WTC11 (cell line): ENCODE results near the gene TMEM25. TPM values are rescaled to one million over a fixed set of nuclear protein-coding genes. Genes with fewer than 3 reads are reported as not detected.

Experiments
- ATAC-seq: fragments of 200-7000 bp; cut with Tn5 transposase; 2 replicates; pipeline ENCODE4 v1.10.0; 2021; ENCODE audit warnings: mild to moderate bottlenecking, moderate library complexity
- CTCF ChIA-PET: fragments of 300-600 bp; sonication (Branson Sonifier 250); formaldehyde crosslinking; loops from one replicate; lab custom pipeline; 2021; ENCODE audit warnings: antibody characterized with exemption; lab: Charles Lee
- POLR2A ChIA-PET: fragments of 350-600 bp; sonication (Branson Sonifier 250); formaldehyde crosslinking; loops from one replicate; lab custom pipeline; 2021; ENCODE audit warnings: antibody characterized with exemption; lab: Charles Lee
- DNase-seq: peaks from one replicate; pipeline ENCODE4 v3.0.0; 2021; ENCODE audit warnings: low spot score
- H3K27ac Mint-ChIP-seq: 2 replicates; pipeline ENCODE4 v1.8.0; 2021; ENCODE audit warnings: mixed read lengths
- H3K27me3 Mint-ChIP-seq: 2 replicates; pipeline ENCODE4 v1.8.0; 2021; ENCODE audit warnings: low read depth, mild to moderate bottlenecking, moderate library complexity, mixed read lengths
- H3K36me3 Mint-ChIP-seq: 2 replicates; pipeline ENCODE4 v1.8.0; 2021; ENCODE audit warnings: mixed read lengths
- H3K4me1 Mint-ChIP-seq: 2 replicates; pipeline ENCODE4 v1.8.0; 2022; ENCODE audit warnings: mixed read lengths
- H3K4me3 Mint-ChIP-seq: 2 replicates; pipeline ENCODE4 v1.8.0; 2021; ENCODE audit warnings: mild to moderate bottlenecking, moderate library complexity, mixed read lengths
- H3K9me3 Mint-ChIP-seq: 2 replicates; pipeline ENCODE4 v1.8.0; 2021; ENCODE audit warnings: mixed read lengths
- ETV6 ChIP-seq: sonication (generic); formaldehyde crosslinking; IDR thresholded peaks from 2 replicates; pipeline ENCODE4 v1.8.1; 2022; ENCODE audit warnings: mild to moderate bottlenecking, missing genetic modification reagents
- FOXP4 ChIP-seq: sonication (generic); formaldehyde crosslinking; IDR thresholded peaks from 2 replicates; pipeline ENCODE4 v1.8.0; 2022; ENCODE audit warnings: mild to moderate bottlenecking, missing genetic modification reagents
- GRHL2 ChIP-seq: fragments of 250-450 bp; sonication (Bioruptor Pico); IDR thresholded peaks from 2 replicates; pipeline ENCODE4 v1.8.0; 2022; ENCODE audit warnings: mild to moderate bottlenecking, moderate library complexity; ENCODE audit not compliant: insufficient replicate concordance, severe bottlenecking
- GTF2I ChIP-seq: fragments of 250-450 bp; sonication (Bioruptor Pico); conservative IDR thresholded peaks from 2 replicates; pipeline ENCODE4 v1.4.0; 2021; ENCODE audit warnings: mild to moderate bottlenecking
- IRF2 ChIP-seq: sonication (generic); formaldehyde crosslinking; IDR thresholded peaks from 2 replicates; pipeline ENCODE4 v1.8.0; 2022; ENCODE audit warnings: low read depth, missing genetic modification reagents, borderline replicate concordance
- JAZF1 ChIP-seq: fragments of 250-450 bp; sonication (Bioruptor Pico); IDR thresholded peaks from 2 replicates; pipeline ENCODE4 v1.9.0; 2021; ENCODE audit warnings: moderate library complexity, mild to moderate bottlenecking, inconsistent platforms
- JUN ChIP-seq: sonication (generic); formaldehyde crosslinking; IDR thresholded peaks from 2 replicates; pipeline ENCODE4 v1.8.0; 2023; ENCODE audit warnings: mild to moderate bottlenecking, missing genetic modification reagents
- MYBL2 ChIP-seq: sonication (generic); formaldehyde crosslinking; IDR thresholded peaks from 2 replicates; pipeline ENCODE4 v1.8.1; 2023; ENCODE audit warnings: mild to moderate bottlenecking, moderate library complexity, missing genetic modification reagents
- RORB ChIP-seq: fragments of 250-450 bp; sonication (Bioruptor Pico); IDR thresholded peaks from 2 replicates; pipeline ENCODE4 v1.9.0; 2021; ENCODE audit warnings: mild to moderate bottlenecking
- SMAD3 ChIP-seq: sonication (generic); formaldehyde crosslinking; IDR thresholded peaks from 2 replicates; pipeline ENCODE4 v1.8.0; 2022; ENCODE audit warnings: missing genetic modification reagents, mild to moderate bottlenecking, borderline replicate concordance
- TP53 ChIP-seq: sonication (generic); formaldehyde crosslinking; IDR thresholded peaks from 2 replicates; pipeline ENCODE4 v1.8.1; 2023; ENCODE audit warnings: mild to moderate bottlenecking, missing genetic modification reagents
- ZMAT4 ChIP-seq: fragments of 250-450 bp; sonication (Bioruptor Pico); IDR thresholded peaks from 2 replicates; pipeline ENCODE4 v1.9.0; 2021; ENCODE audit warnings: mild to moderate bottlenecking
- ZNF263 ChIP-seq: sonication (generic); formaldehyde crosslinking; IDR thresholded peaks from 2 replicates; pipeline ENCODE4 v1.8.1; 2022; ENCODE audit warnings: low read depth, mild to moderate bottlenecking, moderate library complexity, missing genetic modification reagents
- ZNF317 ChIP-seq: sonication (generic); formaldehyde crosslinking; IDR thresholded peaks from 2 replicates; pipeline ENCODE4 v1.8.1; 2023; ENCODE audit warnings: low read depth, mild to moderate bottlenecking, moderate library complexity, missing genetic modification reagents, borderline replicate concordance
- ZNF423 ChIP-seq: fragments of 250-450 bp; sonication (Bioruptor Pico); IDR thresholded peaks from 2 replicates; pipeline ENCODE4 v2.1.2; 2022; ENCODE audit warnings: mild to moderate bottlenecking, moderate library complexity
- total RNA-seq: library from RNA; stranded (reverse); gene quantifications from 3 replicates; pipeline ENCODE4 v1.2.3, GENCODE V29; 2021
- TF ChIP-seq, protein P1 (sequence below): sonication (generic); formaldehyde crosslinking; IDR thresholded peaks from 2 replicates; pipeline ENCODE4 v1.8.0; 2022; ENCODE audit warnings: mild to moderate bottlenecking, missing genetic modification reagents
- TF ChIP-seq, protein P2 (sequence below): sonication (generic); formaldehyde crosslinking; IDR thresholded peaks from 2 replicates; pipeline ENCODE4 v1.8.1; 2023; ENCODE audit warnings: mild to moderate bottlenecking, missing genetic modification reagents, moderate library complexity
- TF ChIP-seq, protein P3 (sequence below): sonication (generic); formaldehyde crosslinking; IDR thresholded peaks from 2 replicates; pipeline ENCODE4 v1.8.1; 2023; ENCODE audit warnings: mild to moderate bottlenecking, missing genetic modification reagents
- TF ChIP-seq, protein P4 (sequence below): fragments of 200-600 bp; IDR thresholded peaks from 2 replicates; pipeline ENCODE4 v1.8.0; 2022; ENCODE audit warnings: antibody characterized with exemption
- TF ChIP-seq, protein P5 (sequence below): sonication (generic); formaldehyde crosslinking; IDR thresholded peaks from 2 replicates; pipeline ENCODE4 v1.8.0; 2023; ENCODE audit warnings: missing genetic modification reagents, mild to moderate bottlenecking, borderline replicate concordance

Gene TMEM25
- total RNA-seq, 1 experiment from 2014 or later: 19.7 TPM

- ATAC-seq: peak; percentile 83
- Mint-ChIP-seq H3K4me1 (peaks cover 22% of the 10 kb centered on the region), H3K9me3 (no peaks in the 10 kb centered on the region), H3K27me3 (no peaks in the 10 kb centered on the region), H3K36me3 (peaks cover 64% of the 10 kb centered on the region), H3K4me3 (no peak overlapping the region), H3K27ac (peak overlapping the region; percentile 22)
- TF ChIP-seq TP53: no peak
- no peak for TF ChIP-seq ZMAT4 (CRISPR knock-in tag)
- TF ChIP-seq, protein P1, sequence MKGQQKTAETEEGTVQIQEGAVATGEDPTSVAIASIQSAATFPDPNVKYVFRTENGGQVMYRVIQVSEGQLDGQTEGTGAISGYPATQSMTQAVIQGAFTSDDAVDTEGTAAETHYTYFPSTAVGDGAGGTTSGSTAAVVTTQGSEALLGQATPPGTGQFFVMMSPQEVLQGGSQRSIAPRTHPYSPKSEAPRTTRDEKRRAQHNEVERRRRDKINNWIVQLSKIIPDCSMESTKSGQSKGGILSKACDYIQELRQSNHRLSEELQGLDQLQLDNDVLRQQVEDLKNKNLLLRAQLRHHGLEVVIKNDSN (CRISPR knock-in tag): no peak
- TF ChIP-seq ZNF317 (CRISPR knock-in tag): no peak
- no peak for TF ChIP-seq MYBL2 (CRISPR knock-in tag)
- no peak for TF ChIP-seq IRF2 (CRISPR knock-in tag)
- TF ChIP-seq JAZF1 (CRISPR knock-in tag): no peak
- TF ChIP-seq ZNF423 (CRISPR knock-in tag): no peak
- no peak for TF ChIP-seq GRHL2 (CRISPR knock-in tag)
- TF ChIP-seq ZNF263 (CRISPR knock-in tag): no peak
- TF ChIP-seq SMAD3 (CRISPR knock-in tag): no peak
- TF ChIP-seq, protein P2, sequence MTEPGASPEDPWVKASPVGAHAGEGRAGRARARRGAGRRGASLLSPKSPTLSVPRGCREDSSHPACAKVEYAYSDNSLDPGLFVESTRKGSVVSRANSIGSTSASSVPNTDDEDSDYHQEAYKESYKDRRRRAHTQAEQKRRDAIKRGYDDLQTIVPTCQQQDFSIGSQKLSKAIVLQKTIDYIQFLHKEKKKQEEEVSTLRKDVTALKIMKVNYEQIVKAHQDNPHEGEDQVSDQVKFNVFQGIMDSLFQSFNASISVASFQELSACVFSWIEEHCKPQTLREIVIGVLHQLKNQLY (CRISPR knock-in tag): no peak
- no peak for TF ChIP-seq JUN (CRISPR knock-in tag)
- TF ChIP-seq FOXP4 (CRISPR knock-in tag): no peak
- TF ChIP-seq GTF2I (CRISPR knock-in tag): no peak
- TF ChIP-seq RORB (CRISPR knock-in tag): no peak
- TF ChIP-seq ETV6: no peak
- TF ChIP-seq, protein P3, sequence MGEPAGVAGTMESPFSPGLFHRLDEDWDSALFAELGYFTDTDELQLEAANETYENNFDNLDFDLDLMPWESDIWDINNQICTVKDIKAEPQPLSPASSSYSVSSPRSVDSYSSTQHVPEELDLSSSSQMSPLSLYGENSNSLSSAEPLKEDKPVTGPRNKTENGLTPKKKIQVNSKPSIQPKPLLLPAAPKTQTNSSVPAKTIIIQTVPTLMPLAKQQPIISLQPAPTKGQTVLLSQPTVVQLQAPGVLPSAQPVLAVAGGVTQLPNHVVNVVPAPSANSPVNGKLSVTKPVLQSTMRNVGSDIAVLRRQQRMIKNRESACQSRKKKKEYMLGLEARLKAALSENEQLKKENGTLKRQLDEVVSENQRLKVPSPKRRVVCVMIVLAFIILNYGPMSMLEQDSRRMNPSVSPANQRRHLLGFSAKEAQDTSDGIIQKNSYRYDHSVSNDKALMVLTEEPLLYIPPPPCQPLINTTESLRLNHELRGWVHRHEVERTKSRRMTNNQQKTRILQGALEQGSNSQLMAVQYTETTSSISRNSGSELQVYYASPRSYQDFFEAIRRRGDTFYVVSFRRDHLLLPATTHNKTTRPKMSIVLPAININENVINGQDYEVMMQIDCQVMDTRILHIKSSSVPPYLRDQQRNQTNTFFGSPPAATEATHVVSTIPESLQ (CRISPR knock-in tag): no peak
- TF ChIP-seq, protein P4, sequence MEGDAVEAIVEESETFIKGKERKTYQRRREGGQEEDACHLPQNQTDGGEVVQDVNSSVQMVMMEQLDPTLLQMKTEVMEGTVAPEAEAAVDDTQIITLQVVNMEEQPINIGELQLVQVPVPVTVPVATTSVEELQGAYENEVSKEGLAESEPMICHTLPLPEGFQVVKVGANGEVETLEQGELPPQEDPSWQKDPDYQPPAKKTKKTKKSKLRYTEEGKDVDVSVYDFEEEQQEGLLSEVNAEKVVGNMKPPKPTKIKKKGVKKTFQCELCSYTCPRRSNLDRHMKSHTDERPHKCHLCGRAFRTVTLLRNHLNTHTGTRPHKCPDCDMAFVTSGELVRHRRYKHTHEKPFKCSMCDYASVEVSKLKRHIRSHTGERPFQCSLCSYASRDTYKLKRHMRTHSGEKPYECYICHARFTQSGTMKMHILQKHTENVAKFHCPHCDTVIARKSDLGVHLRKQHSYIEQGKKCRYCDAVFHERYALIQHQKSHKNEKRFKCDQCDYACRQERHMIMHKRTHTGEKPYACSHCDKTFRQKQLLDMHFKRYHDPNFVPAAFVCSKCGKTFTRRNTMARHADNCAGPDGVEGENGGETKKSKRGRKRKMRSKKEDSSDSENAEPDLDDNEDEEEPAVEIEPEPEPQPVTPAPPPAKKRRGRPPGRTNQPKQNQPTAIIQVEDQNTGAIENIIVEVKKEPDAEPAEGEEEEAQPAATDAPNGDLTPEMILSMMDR: no peak
- TF ChIP-seq, protein P5, sequence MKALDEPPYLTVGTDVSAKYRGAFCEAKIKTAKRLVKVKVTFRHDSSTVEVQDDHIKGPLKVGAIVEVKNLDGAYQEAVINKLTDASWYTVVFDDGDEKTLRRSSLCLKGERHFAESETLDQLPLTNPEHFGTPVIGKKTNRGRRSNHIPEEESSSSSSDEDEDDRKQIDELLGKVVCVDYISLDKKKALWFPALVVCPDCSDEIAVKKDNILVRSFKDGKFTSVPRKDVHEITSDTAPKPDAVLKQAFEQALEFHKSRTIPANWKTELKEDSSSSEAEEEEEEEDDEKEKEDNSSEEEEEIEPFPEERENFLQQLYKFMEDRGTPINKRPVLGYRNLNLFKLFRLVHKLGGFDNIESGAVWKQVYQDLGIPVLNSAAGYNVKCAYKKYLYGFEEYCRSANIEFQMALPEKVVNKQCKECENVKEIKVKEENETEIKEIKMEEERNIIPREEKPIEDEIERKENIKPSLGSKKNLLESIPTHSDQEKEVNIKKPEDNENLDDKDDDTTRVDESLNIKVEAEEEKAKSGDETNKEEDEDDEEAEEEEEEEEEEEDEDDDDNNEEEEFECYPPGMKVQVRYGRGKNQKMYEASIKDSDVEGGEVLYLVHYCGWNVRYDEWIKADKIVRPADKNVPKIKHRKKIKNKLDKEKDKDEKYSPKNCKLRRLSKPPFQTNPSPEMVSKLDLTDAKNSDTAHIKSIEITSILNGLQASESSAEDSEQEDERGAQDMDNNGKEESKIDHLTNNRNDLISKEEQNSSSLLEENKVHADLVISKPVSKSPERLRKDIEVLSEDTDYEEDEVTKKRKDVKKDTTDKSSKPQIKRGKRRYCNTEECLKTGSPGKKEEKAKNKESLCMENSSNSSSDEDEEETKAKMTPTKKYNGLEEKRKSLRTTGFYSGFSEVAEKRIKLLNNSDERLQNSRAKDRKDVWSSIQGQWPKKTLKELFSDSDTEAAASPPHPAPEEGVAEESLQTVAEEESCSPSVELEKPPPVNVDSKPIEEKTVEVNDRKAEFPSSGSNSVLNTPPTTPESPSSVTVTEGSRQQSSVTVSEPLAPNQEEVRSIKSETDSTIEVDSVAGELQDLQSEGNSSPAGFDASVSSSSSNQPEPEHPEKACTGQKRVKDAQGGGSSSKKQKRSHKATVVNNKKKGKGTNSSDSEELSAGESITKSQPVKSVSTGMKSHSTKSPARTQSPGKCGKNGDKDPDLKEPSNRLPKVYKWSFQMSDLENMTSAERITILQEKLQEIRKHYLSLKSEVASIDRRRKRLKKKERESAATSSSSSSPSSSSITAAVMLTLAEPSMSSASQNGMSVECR: no peak
- ChIA-PET POLR2A (no interaction called here), CTCF (no interaction called here)
- no peak for DNase-seq
These were observed 19.4 kb upstream of the TMEM25 start for GRCh38 chr11:118511601-118512000.
